Measurements from ENCODE around the gene SLC4A8. TPM values are rescaled to one million over a fixed set of nuclear protein-coding genes. Genes with fewer than 3 reads are reported as not detected.

Gene SLC4A8
- total RNA-seq, 1 experiment from 2014 or later = 4.2 TPM

DNA sequence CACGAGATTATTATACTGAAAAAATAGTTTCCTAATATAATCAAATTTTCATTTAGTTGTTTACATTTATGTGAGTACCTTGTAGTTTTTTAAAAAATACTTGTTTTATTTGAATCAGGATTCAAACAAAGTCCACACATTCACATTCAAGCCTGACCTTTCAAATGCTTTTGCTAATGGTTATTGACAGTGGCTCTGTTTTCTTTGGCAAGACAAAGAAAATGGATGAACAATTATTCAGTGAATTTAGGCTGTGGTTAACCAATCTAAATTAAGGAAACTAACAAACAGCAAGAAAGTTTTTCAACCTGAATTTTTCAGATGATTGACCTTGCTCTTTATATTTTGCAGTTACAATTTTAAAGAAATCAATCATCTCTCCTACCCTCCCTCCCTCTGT lies 9.7 kb downstream of the SLC4A8 start:
- Histone ChIP-seq H3K27ac (ENCODE audit: low read length) (no peak overlapping the region), H3K9ac (ENCODE audit: low read length) (no peak overlapping the region), H3K4me2 (ENCODE audit: low read length) (no peak overlapping the region), H3K79me2 (ENCODE audit: low read length) (no peaks in the 10 kb centered on the region), H3K9me2 (replicated peaks; ENCODE audit: low read length) (no peaks in the 10 kb centered on the region), H3K9me3 (ENCODE audit: low read length) (no peaks in the 10 kb centered on the region), H2AFZ (ENCODE audit: low read length) (no peak overlapping the region), H4K20me1 (ENCODE audit: low read length) (no peaks in the 10 kb centered on the region), H3K27me3 (ENCODE audit: low read length) (no peaks in the 10 kb centered on the region), H3K4me1 (ENCODE audit: insufficient read depth, low read length) (peaks cover 26% of the 10 kb centered on the region), H3K36me3 (ENCODE audit: low read depth, low read length) (no peaks in the 10 kb centered on the region), H3K4me3 (ENCODE audit: low read length) (no peak overlapping the region), H3F3A (ENCODE audit: low read length, unreplicated experiment) (no peaks in the 10 kb centered on the region)
- ChIA-PET POLR2A (ENCODE audit: unreplicated experiment) (no interaction called here), CTCF (no interaction called here)
- no peak for ATAC-seq
- DNase-seq = no peak
- no TSS peak for BruUV-seq (replicated peaks)
- TF ChIP-seq EZH2 (IDR thresholded peaks at IDR 0.05; ENCODE audit: low read length, unreplicated experiment) (no peak), EZH2phosphoT487 (IDR thresholded peaks at IDR 0.05; ENCODE audit: borderline replicate concordance, low read length) (no peak)
- TF ChIP-seq, protein P1, sequence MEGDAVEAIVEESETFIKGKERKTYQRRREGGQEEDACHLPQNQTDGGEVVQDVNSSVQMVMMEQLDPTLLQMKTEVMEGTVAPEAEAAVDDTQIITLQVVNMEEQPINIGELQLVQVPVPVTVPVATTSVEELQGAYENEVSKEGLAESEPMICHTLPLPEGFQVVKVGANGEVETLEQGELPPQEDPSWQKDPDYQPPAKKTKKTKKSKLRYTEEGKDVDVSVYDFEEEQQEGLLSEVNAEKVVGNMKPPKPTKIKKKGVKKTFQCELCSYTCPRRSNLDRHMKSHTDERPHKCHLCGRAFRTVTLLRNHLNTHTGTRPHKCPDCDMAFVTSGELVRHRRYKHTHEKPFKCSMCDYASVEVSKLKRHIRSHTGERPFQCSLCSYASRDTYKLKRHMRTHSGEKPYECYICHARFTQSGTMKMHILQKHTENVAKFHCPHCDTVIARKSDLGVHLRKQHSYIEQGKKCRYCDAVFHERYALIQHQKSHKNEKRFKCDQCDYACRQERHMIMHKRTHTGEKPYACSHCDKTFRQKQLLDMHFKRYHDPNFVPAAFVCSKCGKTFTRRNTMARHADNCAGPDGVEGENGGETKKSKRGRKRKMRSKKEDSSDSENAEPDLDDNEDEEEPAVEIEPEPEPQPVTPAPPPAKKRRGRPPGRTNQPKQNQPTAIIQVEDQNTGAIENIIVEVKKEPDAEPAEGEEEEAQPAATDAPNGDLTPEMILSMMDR (conservative IDR thresholded peaks at IDR 0.05; ENCODE audit: low read depth, low read length) = no peak
- intact Hi-C loops (cut with micrococcal nuclease) = no loop called here

DNA sequence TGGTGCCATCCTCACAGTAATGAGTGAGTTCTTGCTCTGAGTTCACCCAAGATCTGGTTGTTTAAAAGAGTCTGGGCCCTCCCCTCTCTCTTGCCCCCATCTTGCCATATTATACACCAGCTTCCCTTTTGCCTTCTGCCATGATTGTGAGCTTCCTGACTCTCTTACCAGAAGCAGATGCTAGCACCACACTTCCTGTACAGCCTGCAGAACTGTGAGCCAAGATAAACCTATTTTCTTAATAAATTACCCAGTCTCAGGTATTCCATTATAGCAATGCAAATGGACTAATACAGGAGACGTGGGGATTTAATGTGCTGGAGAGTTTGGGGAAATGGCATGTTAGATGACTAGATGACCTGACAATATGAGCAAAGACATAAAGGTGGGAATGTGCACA lies 12.8 kb downstream of the SLC4A8 start:
- ATAC-seq (no peak), DNase-seq (no peak)
- CTCF ChIA-PET = no interaction called here
- Histone ChIP-seq H4K20me1 (ENCODE audit: low read length) (no peaks in the 10 kb centered on the region), H2AFZ (ENCODE audit: low read length) (no peak overlapping the region), H3K9me3 (ENCODE audit: low read length) (no peaks in the 10 kb centered on the region), H3F3A (ENCODE audit: low read length, unreplicated experiment) (no peaks in the 10 kb centered on the region), H3K9ac (ENCODE audit: low read length) (no peak overlapping the region), H3K27me3 (ENCODE audit: low read length) (no peaks in the 10 kb centered on the region), H3K27ac (ENCODE audit: low read length) (no peak overlapping the region), H3K9me2 (replicated peaks; ENCODE audit: low read length) (no peaks in the 10 kb centered on the region), H3K79me2 (ENCODE audit: low read length) (no peaks in the 10 kb centered on the region), H3K36me3 (ENCODE audit: low read depth, low read length) (no peaks in the 10 kb centered on the region), H3K4me1 (ENCODE audit: insufficient read depth, low read length) (peaks cover 5% of the 10 kb centered on the region; the same call in 1 of the 2 replicates), H3K4me2 (ENCODE audit: low read length) (no peak overlapping the region), H3K4me3 (ENCODE audit: low read length) (no peak overlapping the region)
- TF ChIP-seq, protein P1 (conservative IDR thresholded peaks at IDR 0.05; ENCODE audit: low read depth, low read length) = no peak
- intact Hi-C loops (cut with micrococcal nuclease) = no loop called here
- POLR2A ChIA-PET (ENCODE audit: unreplicated experiment) = no interaction called here
- BruUV-seq (replicated peaks) = no TSS peak

DNA sequence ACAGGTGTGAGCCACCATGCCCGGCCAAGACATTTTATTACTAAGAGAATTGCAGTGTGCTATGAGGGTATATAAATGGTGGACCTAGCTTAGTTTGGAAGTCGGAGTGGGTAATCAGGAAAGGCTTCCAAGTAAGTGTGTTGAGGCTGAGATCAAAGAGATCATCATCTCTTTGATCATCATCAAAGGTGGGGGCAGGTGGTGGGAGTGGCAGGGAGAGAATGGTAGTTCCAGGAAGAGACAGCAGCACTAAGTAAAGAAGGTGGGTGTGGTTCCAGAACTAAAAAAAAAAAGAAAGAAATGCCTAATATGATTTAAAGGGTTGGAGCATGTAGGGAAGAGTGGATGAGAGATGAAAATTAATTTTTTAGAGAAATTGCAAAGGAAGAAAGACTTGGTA lies 14.7 kb downstream of the SLC4A8 start:
- H3K9me2 ChIP-seq (replicated peaks; ENCODE audit: low read length) = no peaks in the 10 kb centered on the region
- no peak overlapping the region for H3K4me3 ChIP-seq (ENCODE audit: low read length)
- no peak for TF ChIP-seq EZH2phosphoT487 (IDR thresholded peaks at IDR 0.05; ENCODE audit: borderline replicate concordance, low read length)
- TF ChIP-seq, protein P1 (conservative IDR thresholded peaks at IDR 0.05; ENCODE audit: low read depth, low read length) = no peak
- TF ChIP-seq EZH2 (IDR thresholded peaks at IDR 0.05; ENCODE audit: low read length, unreplicated experiment) = no peak
- intact Hi-C loops (cut with micrococcal nuclease) = no loop called here
- no peaks in the 10 kb centered on the region for H3K9me3 ChIP-seq (ENCODE audit: low read length)
- ATAC-seq (no peak), DNase-seq (no peak)
- BruUV-seq (replicated peaks) = no TSS peak
- no peaks in the 10 kb centered on the region for H3F3A ChIP-seq (ENCODE audit: low read length, unreplicated experiment)
- H3K36me3 ChIP-seq (ENCODE audit: low read depth, low read length) = no peaks in the 10 kb centered on the region
- H4K20me1 ChIP-seq (ENCODE audit: low read length) = no peaks in the 10 kb centered on the region
- ChIA-PET POLR2A (ENCODE audit: unreplicated experiment) (no interaction called here), CTCF (no interaction called here)
- no peak overlapping the region for H3K9ac ChIP-seq (ENCODE audit: low read length)
- H2AFZ ChIP-seq (ENCODE audit: low read length) = no peak overlapping the region
- no peak overlapping the region for H3K27ac ChIP-seq (ENCODE audit: low read length)
- H3K4me2 ChIP-seq (ENCODE audit: low read length) = no peak overlapping the region
- no peaks in the 10 kb centered on the region for H3K79me2 ChIP-seq (ENCODE audit: low read length)
- no peaks in the 10 kb centered on the region for H3K27me3 ChIP-seq (ENCODE audit: low read length)
- H3K4me1 ChIP-seq (ENCODE audit: insufficient read depth, low read length) = no peaks in the 10 kb centered on the region
